HG03064 (cell line): ENCODE measurements around the gene ELMOD3.
"Not testable (repeated sequence)": the region's sequence is repeated elsewhere in the genome, so short reads cannot be mapped to it uniquely, and the experiment has no call there.

Source experiments
- ATAC-seq: cut with Tn5 transposase; IDR thresholded peaks from one replicate; pipeline ENCODE4 v1.9.1; 2021; ENCODE audit warnings: low read depth; ENCODE audit not compliant: unreplicated experiment

The ELMOD3 gene

DNA sequence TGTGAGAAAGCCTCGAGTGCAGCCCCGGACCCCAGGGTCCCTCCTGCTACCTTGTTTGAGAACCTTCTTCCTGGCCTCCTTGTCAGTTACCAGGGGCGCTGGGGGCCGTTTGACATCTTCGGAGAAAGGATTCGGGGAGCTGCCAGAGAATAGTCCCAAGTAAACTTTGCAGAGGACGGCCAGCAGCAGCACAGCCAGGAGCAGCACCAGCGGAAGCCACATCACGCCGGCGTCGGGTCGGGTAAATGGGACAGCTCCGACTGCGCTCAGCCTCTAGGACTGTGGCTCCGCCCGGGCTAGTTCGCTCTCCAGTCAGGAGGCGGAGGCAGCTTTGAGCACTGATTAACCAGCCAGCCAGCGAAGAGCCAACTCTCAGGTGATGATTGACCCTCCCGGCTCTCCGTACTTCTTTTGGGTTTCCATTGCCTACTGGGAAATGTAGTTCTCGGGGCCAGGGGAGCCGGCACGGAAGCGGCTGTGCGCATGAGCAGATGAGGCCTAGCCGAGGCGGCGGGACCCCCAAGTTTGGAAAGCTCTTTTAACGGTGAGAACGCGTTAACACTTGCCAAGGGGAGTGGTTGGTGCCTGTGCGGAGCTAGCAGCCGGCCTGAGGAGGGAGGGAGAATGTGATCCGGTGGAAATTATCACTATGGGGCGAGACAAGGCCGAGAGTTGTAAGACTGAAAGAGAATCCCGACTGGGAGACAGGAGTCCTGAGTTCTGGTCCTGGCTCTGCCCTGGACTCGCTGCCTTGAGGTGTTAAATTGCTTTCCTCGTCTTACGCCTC lies at the start of gene ELMOD3, which contains the start of gene RETSAT:
Gene ELMOD3, plus strand, starts transcription at position 484 of the 787 bp plus-strand sequence. CDS start 2,430 bp downstream, outside the sequence.
Gene RETSAT, minus strand, starts transcription at position 243 of the 787 bp plus-strand sequence. Its CDS starts 21 bp downstream, at position 222.
- peak; percentile 93 for ATAC-seq

DNA sequence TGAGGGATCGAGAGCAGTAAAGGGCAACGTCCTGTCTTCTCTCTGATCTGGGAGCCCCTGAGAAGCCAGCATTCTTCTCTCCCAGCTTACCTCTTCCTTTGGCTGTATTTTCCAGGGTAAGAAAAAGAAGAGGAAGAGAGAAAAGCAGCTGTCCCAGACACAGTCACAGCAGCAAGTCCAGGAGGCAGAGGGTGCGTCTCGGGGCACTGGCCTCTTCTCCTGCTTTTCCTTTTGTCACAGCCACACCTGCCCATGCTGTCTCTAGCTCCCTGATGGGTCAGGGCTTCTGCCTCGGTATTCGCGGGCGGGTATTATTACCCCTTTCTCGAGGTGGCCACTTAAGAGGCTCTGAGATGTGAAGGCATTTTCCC lies 47.1 kb upstream of the ELMOD3 start:
- no peak for ATAC-seq

DNA sequence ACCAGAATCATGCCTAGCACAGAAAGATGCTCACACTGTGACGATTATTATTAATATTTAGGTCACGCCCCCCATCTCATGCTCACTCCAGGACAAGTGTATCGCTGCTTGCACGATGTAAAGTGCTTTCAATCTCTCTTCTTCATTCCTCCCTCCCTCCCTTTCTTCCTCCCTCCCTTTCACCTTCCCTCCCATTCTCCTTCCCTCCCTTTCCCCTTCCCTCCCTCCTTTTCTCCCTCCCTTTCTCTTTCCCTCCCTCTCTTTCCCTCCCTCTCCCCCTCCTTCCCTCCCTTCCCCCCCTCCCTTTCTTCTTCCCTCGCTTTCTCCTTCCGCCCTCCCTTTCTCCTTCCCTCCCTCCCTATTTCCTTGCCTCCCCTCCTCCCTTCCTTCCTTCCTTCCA lies 46.4 kb upstream of the ELMOD3 start:
- no peak for ATAC-seq

DNA sequence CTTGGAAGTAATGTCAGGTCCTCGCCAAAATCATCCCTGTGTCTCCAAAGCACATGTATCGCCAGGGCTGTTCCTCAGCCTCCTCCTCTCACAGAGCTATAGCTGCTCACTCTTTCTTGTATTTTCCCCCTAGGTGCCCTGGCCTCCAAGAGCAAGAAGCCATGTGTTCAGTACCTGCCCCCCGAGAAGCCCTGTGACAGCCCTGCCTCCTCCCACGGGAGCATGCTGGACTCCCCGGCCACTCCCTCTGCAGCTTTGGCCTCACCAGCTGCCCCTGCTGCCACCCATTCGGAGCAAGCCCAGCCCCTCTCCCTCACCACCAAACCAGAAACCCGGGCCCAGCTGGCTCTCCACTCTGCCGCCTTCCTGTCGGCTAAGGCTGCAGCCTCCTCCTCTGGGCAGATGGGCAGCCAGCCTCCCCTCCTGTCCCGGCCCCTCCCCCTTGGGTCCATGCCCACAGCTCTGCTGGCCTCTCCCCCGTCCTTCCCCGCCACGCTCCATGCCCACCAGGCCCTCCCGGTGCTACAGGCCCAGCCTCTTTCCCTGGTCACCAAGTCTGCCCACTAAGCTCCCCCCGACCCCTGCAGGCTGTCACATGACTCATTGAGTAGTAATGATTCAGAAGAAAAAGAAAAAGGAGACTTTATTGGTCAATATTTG lies 45.5 kb upstream of the ELMOD3 start:
- no peak for ATAC-seq

DNA sequence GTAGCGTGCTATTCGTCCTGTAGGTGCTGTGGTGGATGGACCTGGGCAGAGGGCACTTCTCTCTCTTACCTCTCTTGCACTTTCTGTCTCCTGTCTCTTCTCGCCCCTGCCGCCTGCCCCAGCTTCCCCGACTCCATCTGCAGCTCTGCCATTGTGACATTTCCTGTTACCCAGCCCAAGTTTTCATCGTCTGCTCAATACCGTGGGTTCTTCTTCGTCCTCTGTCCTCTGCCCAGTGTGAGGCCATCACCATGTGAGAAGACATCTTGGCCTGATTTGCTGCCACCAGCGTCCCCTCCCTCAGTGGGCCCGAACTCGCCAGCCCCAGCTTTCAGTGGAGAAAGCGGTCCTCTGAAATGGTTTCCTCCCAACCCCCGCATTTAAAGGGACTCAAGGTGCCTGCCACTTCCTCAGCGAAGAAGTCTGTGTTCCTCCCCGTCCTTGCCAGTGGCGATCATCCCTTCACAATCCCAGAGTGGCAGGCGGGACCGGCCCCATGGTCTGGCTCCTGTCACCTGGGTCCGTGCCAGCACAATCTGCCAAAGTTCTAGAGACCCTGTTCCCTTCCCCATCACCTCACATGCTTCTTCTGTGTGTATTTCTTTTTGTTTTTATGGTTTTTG lies 44.8 kb upstream of the ELMOD3 start:
- no peak for ATAC-seq

DNA sequence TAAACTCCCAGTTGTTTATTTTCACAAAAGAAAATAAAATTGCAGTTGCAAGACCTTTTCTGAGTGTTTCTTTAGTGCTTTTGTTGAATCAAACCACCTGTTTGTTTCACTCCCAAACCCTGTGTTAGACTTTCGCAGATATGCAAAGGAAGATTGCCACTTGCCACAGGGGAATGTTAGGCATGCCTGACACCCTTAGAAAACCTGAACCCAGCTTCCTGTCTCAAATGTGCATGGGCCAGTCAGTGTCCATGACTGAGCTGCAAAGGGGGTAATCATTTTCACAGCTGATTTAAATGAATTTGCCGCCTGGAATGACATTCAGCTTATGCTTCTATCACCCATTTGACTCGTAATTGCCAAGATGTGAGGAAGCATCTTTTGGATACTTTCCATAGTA lies 44.2 kb upstream of the ELMOD3 start:
- ATAC-seq = no peak

DNA sequence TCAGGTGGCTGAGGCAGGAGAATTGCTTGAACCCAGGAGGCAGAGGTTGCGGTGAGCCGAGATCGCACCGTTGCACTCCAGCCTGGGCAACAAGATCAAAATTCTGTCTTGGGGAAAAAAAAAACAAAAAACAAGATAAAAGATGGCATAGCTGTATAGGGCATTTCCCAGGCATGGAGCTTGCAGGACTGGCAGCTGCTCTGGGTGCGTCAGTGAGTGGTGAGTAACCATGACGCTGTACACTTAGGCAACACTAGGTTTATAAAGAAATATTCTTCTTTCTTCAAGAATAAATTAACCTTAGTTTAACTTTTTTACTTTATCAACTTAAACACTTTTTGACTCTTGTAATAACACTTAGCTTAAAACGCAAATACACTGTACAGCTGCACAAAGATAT lies 42.2 kb upstream of the ELMOD3 start:
- no peak for ATAC-seq

DNA sequence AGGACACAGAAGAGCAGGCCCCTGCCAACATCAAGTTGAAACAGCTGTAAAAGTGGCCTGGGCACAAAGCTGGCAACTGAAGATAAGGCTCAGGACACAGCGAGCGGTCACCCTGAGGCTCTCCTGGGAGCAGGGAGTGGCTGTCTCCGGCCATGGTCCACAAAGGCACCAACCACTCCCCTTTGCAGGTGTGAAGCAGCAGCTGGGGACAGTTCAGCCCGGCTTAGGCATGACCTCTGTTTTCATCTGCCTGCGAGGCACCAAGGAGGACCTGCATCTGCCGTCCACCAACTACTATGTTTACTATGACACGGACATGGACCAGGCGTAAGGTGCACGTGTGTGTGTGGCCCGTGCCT lies 39.7 kb upstream of the ELMOD3 start:
- no peak for ATAC-seq

DNA sequence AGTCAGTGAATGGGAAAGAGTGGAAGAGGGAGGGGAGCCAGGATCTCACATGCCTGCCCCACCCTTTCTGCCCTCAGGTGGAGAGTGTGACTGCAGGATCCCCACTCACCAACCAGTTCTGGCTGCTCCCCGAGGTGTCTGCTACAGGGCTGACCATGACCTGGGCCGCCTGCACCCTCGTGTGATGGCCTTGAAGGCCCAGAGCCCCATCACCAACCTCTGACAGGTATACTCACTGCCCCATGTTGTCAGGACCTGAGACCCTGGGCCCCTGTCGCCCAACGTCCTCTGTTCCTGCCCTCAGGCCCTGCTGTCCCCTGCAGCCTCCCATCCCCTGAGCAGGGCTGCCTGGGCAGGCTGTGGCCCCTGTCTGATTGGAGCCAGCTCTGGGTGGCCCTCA lies 38.6 kb upstream of the ELMOD3 start:
- not testable (repeated sequence) for ATAC-seq

DNA sequence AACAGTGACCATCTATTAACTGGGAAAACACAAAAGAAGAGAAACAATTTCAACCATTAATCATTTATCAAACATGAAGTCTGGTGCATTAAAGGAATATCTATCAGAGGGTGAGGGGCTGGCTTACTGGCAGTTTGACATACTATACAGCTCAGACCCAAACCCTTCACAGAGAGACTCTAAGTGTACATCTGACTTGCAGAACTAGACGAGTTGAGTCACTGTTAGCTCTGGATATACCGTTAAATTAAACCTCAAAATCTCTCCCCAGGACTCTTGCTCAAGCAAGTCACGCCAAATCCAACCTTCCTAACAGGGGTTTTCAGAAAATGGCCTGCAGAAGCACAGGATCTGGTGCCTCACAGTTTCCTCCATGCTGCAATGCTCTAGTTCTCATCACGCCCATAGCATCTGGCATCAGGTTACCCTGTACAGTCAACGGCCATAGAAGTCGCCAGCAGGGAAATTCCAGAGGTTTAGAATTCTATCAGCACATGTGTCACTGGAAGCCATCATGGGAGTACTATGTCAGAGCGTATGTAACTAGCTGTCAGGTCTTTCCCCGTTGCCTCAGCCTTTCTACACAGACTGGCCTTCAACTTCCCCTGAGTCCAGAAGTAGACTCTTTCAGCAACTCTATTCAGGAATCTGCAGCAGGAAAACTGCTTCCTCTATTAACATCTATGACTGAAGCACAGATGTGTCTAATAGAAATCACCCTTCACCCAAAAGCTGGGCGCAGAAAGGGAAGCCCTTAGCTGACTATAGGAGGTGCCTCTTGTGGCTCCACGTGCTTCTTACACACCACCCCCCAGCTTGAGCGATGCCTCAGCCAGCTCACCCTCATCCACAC lies 36.1 kb upstream of the ELMOD3 start:
- ATAC-seq = no peak

DNA sequence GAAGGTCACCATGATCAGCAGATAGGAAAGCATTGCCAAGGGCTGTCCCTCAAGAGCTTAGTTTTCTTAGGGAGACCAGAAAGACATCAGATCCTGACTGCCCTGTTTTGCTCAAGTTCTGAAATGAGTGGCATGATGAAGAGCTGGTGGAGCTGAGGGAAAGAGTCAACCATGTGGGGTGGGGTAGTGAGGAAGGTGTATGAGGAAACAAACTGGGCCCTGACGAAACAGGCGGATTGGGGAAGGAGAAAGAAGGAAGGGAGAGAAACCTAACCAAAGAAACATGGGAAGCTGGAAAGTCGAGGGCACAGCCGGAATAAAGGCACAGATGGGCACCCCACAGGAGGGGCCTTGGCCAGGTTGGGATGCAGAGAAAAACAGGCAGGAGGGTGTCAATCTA lies 34.8 kb upstream of the ELMOD3 start:
- ATAC-seq = no peak

DNA sequence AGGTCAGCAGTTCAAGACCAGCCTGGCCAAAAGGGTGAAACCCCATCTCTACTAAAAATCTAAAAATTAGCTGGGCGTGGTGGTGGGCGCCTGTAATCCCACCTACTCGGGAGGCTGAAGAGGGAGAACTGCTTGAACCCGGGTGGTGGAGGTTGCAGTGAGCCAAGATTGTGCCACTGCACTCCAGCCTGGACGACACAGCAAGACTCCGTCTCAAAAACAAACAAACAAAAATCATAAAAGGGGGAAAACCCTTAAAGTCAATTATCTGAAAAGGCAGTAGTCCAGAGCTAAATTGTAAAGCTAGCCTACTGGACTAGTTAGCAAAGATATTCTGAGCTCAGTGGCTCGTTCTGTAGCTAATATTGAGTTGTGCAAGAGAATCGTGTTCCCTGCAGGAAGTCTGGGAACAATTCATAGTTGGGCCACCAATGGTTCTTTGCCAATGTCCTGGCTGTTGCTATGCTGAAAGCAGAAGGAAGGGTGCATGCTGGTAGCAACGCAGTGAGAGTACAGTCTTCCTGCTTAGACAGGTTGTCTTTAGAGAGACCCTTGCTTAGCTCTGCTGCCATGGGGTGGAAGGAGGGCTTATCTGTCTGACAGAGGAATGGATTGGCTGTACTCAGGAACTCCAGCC lies 31.1 kb upstream of the ELMOD3 start:
- ATAC-seq = no peak

DNA sequence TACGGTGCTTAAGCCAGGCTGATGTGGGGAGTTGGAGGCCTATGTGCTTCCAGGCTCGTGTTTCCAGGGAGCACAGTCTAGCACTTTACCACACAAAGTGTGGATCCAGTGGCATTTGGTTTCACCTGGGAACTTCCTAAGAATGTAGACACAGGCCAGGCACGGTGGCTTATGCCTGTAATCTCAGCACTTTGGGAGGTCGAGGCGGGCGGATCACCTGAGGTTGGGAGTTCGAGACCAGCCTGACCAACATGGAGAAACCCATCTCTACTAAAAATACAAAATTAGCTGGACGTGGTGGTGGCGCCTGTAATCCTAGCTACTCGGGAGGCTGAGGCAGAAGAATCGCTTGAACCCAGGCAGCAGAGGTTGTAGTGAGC lies 30.6 kb upstream of the ELMOD3 start:
- ATAC-seq = not testable (repeated sequence)

DNA sequence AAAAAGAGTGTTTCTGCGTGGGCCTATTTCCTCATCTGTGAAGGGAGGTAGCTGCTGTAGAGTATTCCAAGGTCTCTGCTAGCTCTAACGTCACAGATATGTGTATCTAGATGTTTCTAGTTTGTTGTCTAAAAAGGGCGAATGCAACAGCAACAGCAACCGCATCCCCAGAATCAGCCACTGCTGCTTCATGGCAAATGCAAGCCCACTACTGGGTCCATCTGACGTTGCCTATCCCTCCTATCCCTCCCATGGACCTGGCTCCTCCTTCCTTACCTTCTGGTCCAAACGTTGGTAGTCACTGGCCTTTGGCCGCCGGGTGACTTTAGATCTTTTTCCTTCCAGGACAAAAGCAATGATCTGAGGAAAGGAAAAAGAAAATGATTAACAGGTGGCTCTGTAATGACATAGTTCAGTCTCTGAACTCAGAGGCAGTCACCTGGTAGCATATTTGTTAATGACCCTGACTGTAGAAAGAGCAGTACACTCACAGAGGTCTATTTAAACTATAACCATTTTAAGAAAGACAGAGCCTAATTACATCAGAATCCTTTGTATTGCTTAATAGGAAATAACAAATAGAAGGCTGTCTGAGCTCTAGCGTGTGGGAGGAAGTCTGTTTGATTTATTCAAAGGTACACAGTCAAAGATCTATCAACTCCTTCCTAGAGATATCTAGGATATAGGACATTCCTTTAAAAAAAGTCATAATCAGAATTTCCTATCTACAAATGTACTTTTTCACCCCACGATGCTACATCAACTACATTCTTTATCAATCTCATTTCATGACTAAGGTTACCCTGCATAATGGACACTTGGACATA lies 29.7 kb upstream of the ELMOD3 start:
- ATAC-seq = no peak

DNA sequence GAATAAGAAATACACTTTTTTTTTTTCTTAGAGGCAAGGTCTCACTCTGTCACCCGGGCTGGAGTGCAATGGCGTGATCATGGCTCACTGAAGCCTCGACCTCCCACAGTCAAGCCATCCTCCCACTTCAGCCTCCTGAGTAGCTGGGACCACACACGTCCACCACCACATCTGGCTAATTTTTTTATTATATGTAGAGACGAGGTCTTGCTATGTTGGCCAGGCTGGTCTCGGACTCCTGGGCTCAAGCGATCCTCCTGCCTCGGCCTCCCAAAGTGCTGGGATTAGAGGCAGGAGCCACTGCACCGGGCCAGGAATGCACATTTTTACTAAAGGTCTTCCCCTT lies 29.1 kb upstream of the ELMOD3 start:
- no peak for ATAC-seq

DNA sequence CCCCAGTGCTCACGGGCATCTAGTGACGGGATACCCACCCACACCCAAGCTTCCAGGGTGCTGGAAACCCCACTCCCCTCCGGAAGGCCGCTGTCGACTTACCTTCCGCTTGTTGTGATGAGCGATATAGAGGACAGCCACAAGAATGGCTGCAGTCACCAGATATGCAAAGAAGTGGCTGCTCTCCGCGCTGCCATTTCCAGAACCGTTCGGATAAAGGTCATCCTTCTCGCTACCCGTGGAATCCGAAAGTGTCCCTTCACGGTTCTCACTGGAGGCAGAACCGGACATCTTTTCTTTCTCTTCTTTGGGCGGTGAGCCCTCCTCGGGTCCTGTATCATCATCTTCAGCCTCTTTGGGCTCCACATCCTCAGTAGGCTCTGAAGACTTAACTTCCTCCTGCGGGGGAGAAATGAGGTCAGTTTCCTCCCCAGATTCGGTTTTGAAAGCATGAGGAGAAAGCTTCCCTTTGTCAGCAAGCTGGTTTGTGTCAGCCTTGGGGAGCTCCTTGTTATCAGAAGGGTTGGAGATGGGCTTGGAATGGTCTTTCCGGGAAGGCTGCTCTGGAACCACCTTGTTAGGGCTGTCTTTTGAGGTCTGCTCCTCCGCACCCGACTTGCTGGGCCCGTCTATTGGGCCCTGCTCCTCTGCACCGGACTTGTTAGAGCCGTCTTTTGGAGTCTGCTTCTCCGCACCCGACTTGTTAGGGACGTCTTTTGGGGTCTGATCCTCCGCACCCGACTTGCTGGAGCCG lies 28.0 kb upstream of the ELMOD3 start:
- ATAC-seq = no peak

DNA sequence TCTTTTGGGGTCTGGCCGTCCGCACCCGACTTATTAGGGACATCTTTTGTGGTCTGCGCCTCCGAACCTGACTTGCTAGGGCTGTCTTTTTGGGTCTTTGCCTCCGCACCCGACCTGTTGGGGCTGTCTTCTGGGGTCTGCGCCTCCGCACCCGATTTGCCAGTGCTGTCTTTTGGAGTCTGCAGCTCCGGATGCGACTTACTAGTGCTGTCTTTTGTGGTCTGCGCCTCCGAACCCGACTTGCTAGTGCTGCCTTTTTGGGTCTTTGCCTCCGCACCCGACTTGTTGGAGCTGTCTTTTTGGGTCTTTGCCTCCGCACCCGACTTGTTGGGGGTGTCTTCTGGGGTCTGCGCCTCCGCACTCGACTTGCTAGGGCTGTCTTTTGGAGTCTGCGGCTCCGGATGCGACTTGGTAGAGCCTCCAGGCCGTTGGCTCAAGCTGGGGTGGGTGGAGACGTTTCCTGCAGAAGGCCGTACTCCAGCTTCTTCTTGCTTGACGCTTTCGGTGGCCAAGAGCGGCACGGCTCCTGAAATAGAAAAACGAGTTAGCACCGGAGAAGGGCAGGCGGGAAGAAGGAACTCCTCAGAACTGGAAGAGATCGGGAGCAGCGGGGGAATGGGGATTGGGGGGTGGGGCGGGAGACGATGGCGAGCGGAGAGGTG lies 27.3 kb upstream of the ELMOD3 start:
- ATAC-seq = peak; percentile 48

DNA sequence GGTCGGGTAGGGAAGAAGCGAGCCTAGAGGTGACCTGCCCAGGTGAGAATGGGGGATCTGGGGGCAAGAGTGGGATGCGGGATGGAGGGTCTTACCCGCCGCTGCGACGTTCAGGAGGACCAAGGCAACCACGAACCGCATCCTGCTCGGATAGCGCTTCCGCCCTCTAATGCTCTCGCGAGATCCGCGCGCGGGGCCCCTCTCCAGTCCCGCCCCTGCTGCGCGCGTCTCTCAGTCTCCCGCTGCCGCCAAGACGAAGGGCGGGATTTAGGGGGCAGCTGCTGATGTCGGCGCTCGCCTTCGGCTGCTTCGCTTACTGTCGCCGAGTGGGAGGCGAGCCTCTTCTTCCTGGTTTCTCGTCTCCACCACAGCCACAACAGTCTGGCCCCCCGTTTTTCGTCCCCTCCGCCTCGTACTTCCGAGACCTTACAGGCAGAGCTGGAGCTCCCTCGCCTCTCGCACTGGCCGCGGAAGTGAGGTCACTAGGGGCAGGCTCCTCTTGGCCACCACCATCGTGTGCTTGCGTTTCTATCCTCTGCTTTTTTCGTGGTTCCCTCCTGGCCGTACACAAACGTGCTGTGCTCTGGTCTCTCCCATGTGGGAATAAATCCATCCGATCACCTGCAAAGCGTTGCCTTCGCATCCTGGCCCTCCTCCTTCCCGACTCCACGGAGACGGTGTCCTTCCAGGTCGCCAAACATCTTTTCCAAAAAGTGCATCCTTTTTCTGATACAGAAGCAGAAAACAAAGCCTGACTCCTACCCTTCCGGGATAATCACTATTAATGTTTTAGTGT lies 26.5 kb upstream of the ELMOD3 start, which contains the start of gene TGOLN2:
Gene TGOLN2, minus strand, starts transcription at position 168 of the 796 bp plus-strand sequence. Its CDS starts 27 bp downstream, at position 141.
- peak; percentile 88 for ATAC-seq
